ENCODE data around the gene WNT8B. TPM values are rescaled to one million over a fixed set of nuclear protein-coding genes. Genes with fewer than 3 reads are reported as not detected.

Gene WNT8B
- total RNA-seq, 1 experiment from 2014 or later = 0.29 TPM

DNA sequence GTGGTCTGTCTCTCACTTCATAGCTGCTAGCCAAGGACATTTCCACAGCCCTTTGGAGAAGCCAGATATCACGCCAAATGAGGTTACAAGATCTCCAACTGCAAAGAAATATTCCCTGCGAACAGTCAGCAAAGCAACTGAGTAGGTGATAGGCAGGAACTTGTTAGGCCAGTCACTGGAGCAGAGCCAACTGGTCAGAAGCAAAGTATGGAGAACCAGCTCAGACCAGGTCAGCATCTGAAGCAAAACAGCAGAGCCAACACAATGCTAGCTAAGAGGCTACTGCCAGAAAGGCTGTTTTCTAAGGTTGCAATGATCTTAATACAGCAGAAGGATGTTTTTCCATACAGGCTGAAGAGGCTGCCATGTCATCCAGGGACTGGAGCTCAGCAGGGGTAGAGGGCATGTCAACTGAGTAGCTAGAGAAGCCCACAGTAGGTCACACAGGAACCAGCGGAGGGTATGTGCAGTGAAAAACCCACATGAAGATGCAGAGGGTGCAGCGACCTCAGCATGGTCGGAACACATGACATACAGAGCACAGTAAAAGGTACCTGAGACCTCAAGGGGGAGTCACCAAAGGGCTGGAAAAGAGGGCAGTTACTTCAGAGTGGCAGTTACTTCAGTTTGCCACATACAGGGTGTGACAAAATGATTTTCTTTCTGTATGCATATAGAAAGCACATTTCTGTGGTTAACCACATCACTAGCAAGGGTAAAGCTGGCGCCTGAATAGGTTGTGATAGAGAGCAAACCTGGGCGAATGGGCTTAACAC, 47.9 kb downstream of the WNT8B start:
- no peaks in the 10 kb centered on the region for H4K20me1 ChIP-seq (ENCODE audit: low read length)
- no peaks in the 10 kb centered on the region; the same call in 1 of the 2 replicates for H3K36me3 ChIP-seq (ENCODE audit: low read depth, low read length)

DNA sequence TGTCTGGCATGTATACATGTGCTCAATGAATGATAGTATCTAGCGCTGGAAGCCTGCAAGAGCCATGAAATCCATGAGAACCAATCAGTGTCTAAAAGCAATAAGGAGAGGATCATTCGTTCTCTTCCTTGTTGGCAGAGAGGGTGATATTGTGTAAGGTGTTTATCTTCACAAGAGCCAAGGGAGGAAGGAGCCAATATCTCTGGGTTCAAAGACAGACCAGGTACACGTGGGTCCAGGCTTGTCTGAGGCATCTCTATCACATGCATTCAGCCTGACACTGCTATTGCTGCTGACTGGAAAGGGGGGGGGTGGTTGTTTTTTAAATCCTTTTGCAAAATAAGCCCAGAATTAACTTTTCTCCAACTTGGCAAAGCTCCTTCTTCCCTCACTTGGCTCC, 52.8 kb downstream of the WNT8B start:
- Histone ChIP-seq H3K4me1 (ENCODE audit: insufficient read depth, low read length) (0 out of 2 replicates have a peak, but pooled peaks cover under 1% of the 10 kb centered on the region), H3K9me3 (ENCODE audit: low read length) (no peaks in the 10 kb centered on the region), H3K27me3 (ENCODE audit: low read length) (no peaks in the 10 kb centered on the region), H3K79me2 (ENCODE audit: low read length) (no peaks in the 10 kb centered on the region), H3F3A (ENCODE audit: low read length, unreplicated experiment) (no peaks in the 10 kb centered on the region), H3K9ac (ENCODE audit: low read length) (no peak overlapping the region), H3K4me2 (ENCODE audit: low read length) (no peak overlapping the region), H3K27ac (ENCODE audit: low read length) (no peak overlapping the region), H3K4me3 (ENCODE audit: low read length) (no peak overlapping the region), H2AFZ (ENCODE audit: low read length) (no peak overlapping the region), H4K20me1 (ENCODE audit: low read length) (no peaks in the 10 kb centered on the region), H3K36me3 (ENCODE audit: low read depth, low read length) (no peaks in the 10 kb centered on the region), H3K9me2 (replicated peaks; ENCODE audit: low read length) (no peaks in the 10 kb centered on the region)
- BruUV-seq (replicated peaks) = no TSS peak
- no peak for DNase-seq
- CTCF ChIA-PET = no interaction called here
- intact Hi-C loops (cut with micrococcal nuclease) = no loop called here
- TF ChIP-seq EZH2 (IDR thresholded peaks at IDR 0.05; ENCODE audit: low read length, unreplicated experiment) (no peak), EZH2phosphoT487 (IDR thresholded peaks at IDR 0.05; ENCODE audit: borderline replicate concordance, low read length) (no peak)
- TF ChIP-seq, protein P1, sequence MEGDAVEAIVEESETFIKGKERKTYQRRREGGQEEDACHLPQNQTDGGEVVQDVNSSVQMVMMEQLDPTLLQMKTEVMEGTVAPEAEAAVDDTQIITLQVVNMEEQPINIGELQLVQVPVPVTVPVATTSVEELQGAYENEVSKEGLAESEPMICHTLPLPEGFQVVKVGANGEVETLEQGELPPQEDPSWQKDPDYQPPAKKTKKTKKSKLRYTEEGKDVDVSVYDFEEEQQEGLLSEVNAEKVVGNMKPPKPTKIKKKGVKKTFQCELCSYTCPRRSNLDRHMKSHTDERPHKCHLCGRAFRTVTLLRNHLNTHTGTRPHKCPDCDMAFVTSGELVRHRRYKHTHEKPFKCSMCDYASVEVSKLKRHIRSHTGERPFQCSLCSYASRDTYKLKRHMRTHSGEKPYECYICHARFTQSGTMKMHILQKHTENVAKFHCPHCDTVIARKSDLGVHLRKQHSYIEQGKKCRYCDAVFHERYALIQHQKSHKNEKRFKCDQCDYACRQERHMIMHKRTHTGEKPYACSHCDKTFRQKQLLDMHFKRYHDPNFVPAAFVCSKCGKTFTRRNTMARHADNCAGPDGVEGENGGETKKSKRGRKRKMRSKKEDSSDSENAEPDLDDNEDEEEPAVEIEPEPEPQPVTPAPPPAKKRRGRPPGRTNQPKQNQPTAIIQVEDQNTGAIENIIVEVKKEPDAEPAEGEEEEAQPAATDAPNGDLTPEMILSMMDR (conservative IDR thresholded peaks at IDR 0.05; ENCODE audit: low read depth, low read length) = no peak
- POLR2A ChIA-PET (ENCODE audit: unreplicated experiment) = no interaction called here
- ATAC-seq = no peak

More for the DNA sequence above, 47.9 kb downstream of the WNT8B start:
- no peaks in the 10 kb centered on the region for H3K79me2 ChIP-seq (ENCODE audit: low read length)
- no peak overlapping the region for H3K4me3 ChIP-seq (ENCODE audit: low read length)
- no peak overlapping the region for H3K9ac ChIP-seq (ENCODE audit: low read length)
- no peak overlapping the region for H3K4me2 ChIP-seq (ENCODE audit: low read length)
- BruUV-seq (replicated peaks) = no TSS peak
- H3F3A ChIP-seq (ENCODE audit: low read length, unreplicated experiment) = no peaks in the 10 kb centered on the region
- no peaks in the 10 kb centered on the region for H3K27me3 ChIP-seq (ENCODE audit: low read length)
- peak; percentile 34 for DNase-seq
- intact Hi-C loops (cut with micrococcal nuclease) = no loop called here
- no peak overlapping the region for H3K27ac ChIP-seq (ENCODE audit: low read length)
- no peak overlapping the region for H2AFZ ChIP-seq (ENCODE audit: low read length)
- H3K9me3 ChIP-seq (ENCODE audit: low read length) = no peaks in the 10 kb centered on the region
- TF ChIP-seq, protein P1 (conservative IDR thresholded peaks at IDR 0.05; ENCODE audit: low read depth, low read length) = no peak
- TF ChIP-seq EZH2phosphoT487 (IDR thresholded peaks at IDR 0.05; ENCODE audit: borderline replicate concordance, low read length) (no peak), EZH2 (IDR thresholded peaks at IDR 0.05; ENCODE audit: low read length, unreplicated experiment) (no peak)
- peaks cover 5% of the 10 kb centered on the region; the same call in 1 of the 2 replicates for H3K4me1 ChIP-seq (ENCODE audit: insufficient read depth, low read length)
- CTCF ChIA-PET = interaction anchor here (2.6 kb wide), 1 partner anchor 8 kb away, joined by 15 read pairs; no protein-coding TSS in a partner anchor
- POLR2A ChIA-PET (ENCODE audit: unreplicated experiment) = no interaction called here
- no peak for ATAC-seq
- no peaks in the 10 kb centered on the region for H3K9me2 ChIP-seq (replicated peaks; ENCODE audit: low read length)

DNA sequence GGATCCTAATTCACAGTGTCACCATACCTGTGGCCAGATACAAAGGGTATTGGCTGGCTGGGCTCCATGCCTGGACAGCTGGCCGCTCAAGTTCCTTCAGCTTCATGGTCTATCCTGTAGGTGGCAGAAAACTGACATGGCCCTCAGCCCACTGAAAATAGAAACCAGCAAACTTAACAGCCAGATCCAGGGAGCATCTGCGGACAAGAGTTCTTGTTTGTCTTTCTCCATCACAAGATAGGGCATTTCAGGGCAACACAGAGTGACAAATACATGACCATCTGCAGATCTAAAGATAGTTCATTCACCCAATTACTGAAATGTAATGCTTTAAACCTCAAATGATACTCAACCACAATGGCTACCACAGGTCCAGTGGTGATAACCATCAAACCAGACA, 54.0 kb downstream of the WNT8B start:
- Histone ChIP-seq H3K27ac (ENCODE audit: low read length) (no peak overlapping the region), H3K27me3 (ENCODE audit: low read length) (no peaks in the 10 kb centered on the region), H3K9me2 (replicated peaks; ENCODE audit: low read length) (no peaks in the 10 kb centered on the region), H3K9ac (ENCODE audit: low read length) (no peak overlapping the region), H3K79me2 (ENCODE audit: low read length) (no peaks in the 10 kb centered on the region), H3K36me3 (ENCODE audit: low read depth, low read length) (no peaks in the 10 kb centered on the region), H3K9me3 (ENCODE audit: low read length) (no peaks in the 10 kb centered on the region), H2AFZ (ENCODE audit: low read length) (no peak overlapping the region), H3K4me2 (ENCODE audit: low read length) (no peak overlapping the region), H3K4me1 (ENCODE audit: insufficient read depth, low read length) (peaks cover 8% of the 10 kb centered on the region; the same call in 1 of the 2 replicates), H3F3A (ENCODE audit: low read length, unreplicated experiment) (no peaks in the 10 kb centered on the region), H4K20me1 (ENCODE audit: low read length) (no peaks in the 10 kb centered on the region), H3K4me3 (ENCODE audit: low read length) (no peak overlapping the region)
- no peak for ATAC-seq
- no peak for DNase-seq
- intact Hi-C loops (cut with micrococcal nuclease) = no loop called here
- BruUV-seq (replicated peaks) = no TSS peak
- CTCF ChIA-PET = no interaction called here
- TF ChIP-seq EZH2phosphoT487 (IDR thresholded peaks at IDR 0.05; ENCODE audit: borderline replicate concordance, low read length) (no peak), EZH2 (IDR thresholded peaks at IDR 0.05; ENCODE audit: low read length, unreplicated experiment) (no peak)
- TF ChIP-seq, protein P1 (conservative IDR thresholded peaks at IDR 0.05; ENCODE audit: low read depth, low read length) = 0 out of 2 replicates have a peak, but pooled peaks have one; percentile 30
- POLR2A ChIA-PET (ENCODE audit: unreplicated experiment) = no interaction called here

All from PC-3 (cell line).